Stimulated activated CD4-positive, alpha-beta T cell treated with anti-CD3 and anti-CD28 coated beads, Interleukin-12 subunit alpha, Interleukin-12 subunit beta, amount 100 ng/mL, for 48 hours (primary cell): ENCODE data around the gene CDH4.

Experiments
- DNase-seq, 3 donors: peaks; one replicate each; pipeline ENCODE4 v3.0.0-alpha.2; 2020; ENCODE audit warnings: low read depth in 2 of 3, low spot score in 1 of 3

Gene CDH4

GRCh38 chr20:61739086-61739831, 487.2 kb downstream of the CDH4 start:
- DNase-seq, result no peak

DNA sequence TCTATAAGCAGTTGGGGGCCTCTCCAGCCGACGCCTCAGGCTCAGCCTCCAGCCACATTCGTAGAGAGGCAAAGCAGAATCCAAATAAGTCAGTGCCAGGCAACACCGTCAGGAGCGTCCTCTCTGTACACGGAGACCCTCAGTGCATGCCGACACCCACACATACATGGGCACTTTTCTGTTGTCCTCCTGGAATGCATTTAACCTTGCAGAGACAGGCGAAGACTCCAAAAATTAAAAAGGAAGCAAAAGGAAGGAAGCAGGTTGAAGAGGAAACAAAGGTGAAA, 487.7 kb downstream of the CDH4 start:
- DNase-seq, result no peak

- DNase-seq, result no peak
These were observed 490.2 kb downstream of the CDH4 start for GRCh38 chr20:61742097-61742825.

DNA sequence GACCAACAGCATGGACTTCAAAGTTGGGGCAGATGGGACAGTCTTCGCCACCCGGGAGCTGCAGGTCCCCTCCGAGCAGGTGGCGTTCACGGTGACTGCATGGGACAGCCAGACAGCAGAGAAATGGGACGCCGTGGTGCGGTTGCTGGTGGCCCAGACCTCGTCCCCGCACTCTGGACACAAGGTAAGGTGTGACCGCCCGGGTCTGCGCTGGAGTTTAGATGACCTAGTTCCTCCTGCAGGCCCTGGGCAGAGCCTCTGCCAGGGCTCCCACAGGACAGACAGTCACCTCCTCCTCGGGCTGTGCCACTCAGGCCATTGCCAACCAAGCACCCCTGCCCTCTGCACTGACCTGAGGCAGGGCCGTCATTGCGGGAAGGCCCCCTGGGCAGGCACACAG, 491.5 kb downstream of the CDH4 start:
- DNase-seq, result no peak

- no peak for DNase-seq
These were observed 492.8 kb downstream of the CDH4 start for GRCh38 chr20:61744691-61745396.

- no peak for DNase-seq
These were observed 493.5 kb downstream of the CDH4 start for GRCh38 chr20:61745397-61746146.

DNA sequence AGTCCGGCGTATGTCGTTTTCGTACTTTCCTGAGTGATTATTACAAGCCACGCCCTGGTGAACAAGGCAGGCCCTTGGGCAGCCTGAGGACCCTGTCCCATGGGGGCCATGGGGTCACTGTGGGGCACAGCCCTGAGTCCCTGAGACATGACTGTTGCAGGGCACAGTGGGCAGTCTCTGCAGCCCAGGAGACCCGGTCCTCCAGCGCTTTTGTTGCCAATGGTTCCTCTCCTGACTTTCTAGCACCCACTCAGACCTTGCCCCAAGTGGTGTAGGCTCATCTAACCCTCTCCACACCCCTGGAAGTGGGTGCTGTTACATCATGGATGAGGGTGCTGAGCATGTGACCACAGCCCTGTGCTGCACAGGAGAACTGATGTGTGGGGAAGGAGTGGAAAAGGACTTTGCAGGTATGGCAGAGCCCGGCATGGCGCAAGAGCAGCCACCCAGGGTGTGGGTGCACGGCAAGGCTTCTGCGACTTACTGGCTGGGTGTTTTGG, 494.1 kb downstream of the CDH4 start:
- DNase-seq, result no peak

DNA sequence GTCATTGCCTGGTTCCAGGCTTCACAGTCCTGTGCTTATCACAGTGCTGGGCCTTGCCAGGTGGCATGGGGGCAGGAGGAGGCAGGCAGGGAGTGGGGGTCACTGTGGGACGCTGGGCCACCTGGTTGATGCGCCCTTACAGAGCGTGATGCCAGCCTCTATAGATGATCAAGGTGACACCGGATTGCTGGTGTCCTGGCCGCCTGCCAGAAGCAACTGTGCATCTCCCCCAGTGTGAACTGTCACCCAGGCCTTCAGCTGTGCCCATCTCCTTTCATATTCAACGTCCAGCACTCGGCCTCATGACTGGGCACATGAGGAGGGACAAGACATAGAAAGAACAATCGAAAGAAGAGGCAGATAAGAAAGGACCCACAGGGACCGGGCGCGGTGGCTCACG, 494.7 kb downstream of the CDH4 start:
- DNase-seq, result no peak

DNA sequence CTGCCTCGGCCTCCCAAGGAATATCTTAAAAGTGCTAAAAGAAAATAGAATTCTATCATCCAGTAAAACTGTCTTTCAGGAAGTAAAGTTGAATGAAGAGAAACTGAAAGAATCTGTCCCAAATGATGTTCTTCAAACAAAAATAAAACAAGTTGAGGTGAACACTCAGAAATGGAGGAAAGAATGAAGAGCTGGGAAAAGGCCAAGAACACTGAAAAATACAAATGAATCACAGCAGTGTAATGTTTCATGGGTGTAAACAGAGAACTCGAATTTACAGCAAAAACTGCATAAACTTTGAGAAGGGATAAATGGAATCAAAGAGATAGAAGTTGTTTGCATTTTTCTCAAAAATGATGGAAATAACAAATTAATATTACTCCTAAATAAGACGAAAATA, 496.3 kb downstream of the CDH4 start:
- no peak for DNase-seq

GRCh38 chr20:61749406-61750075, 497.5 kb downstream of the CDH4 start:
- DNase-seq, result no peak

DNA sequence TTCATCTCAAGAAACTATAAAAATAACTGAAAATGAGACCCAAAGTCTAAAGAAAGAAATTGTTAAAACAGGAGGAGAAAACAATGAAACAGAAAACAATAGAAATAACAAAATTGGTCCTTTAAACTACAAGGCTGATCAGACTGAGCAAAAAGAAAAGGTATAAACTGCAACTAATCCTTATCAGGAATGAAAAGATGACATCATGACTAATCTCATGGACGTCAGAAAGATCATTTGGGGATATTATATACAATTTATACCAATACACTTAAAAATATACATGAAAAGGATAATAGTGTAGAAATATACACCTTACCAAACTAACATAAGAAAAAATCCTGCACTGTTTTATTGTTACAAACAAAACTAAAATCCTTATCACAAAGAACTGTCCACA, 498.0 kb downstream of the CDH4 start:
- no peak for DNase-seq

GRCh38 chr20:61752576-61752975, 500.5 kb downstream of the CDH4 start:
- DNase-seq, result no peak

- DNase-seq, result no peak
These were observed 501.4 kb downstream of the CDH4 start for GRCh38 chr20:61753316-61753942.

DNA sequence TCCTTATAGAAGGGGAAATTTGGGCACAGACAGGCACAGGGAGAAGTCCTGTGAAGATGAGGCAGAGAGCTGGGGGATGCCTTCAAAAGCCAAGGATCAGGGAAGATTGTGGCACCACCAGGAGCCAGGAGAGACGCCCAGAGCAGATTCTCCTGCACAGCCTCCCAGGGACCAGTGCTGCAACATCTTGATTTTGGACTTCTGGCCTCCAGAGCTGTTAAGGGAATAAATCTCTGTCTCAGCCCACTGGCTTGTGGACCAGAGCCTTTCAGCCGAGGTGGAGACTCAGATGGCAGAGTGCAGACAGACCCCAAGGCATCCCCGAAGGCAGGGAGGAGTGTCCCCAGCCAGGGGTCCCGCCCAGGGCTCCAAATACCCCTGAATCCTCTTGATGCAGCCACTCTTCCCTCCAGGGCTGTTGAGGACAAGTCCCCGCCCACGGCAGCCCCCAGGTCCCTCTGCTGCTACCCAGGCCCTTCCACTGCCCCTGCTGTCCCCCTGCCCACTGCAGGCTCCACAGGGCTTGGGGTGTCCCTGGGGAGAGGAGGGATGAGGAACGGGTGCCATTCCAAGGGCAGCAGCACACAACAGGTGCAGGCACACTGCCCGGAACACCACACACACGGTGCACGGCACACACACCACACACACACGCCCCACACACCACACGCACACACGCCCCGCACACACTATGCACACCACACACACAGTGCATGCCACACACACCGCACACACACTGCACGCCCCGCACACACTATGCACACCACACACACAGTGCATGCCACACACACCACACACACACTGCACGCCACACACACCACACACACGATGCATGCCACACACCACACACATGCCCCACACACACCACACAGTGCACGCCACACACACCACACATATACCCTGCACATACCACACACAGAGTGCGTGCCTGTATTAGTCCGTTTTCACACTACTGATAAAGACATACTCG, 502.2 kb downstream of the CDH4 start:
- DNase-seq, result no peak

GRCh38 chr20:61754976-61755778, 503.1 kb downstream of the CDH4 start:
- DNase-seq, result no peak

- no peak for DNase-seq
These were observed 504.1 kb downstream of the CDH4 start for GRCh38 chr20:61755971-61756845.

DNA sequence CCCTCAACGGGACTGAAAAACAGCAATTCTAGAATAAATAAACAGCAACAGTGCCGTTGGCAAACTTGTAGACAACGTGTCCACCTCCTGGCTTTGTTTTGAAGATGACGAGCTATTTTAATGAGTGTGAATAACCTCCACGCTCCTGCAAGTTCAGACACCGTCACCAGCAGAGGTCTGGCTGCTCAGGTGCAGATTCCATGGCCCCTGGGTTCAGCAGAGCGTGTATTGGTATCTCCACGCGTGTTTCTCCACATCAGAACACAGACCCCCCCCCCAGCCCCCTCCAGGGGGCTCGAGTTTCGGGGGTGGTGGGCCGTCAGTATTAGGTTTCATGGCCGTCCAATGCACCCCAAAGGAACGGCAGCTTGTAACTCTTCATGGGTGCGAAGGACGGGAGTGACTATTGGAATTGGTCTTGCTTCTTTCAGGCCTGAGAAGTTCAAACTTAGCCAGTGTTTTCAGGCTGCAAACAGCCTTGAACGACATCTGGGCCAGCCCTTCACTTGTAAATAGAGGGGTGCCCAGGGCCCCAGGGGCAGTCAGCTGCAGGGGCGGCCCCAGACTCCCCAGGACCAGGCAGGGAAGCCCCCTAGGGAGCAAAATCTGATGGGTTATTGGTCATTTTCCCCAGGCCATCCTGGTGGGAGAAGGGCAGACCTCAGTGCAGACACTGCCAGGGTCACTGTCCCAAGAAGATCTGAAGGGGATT, 505.1 kb downstream of the CDH4 start:
- no peak for DNase-seq
